Progenitor cell of endocrine pancreas (in vitro differentiated cells): Measurements from ENCODE around the gene PRICKLE4. TPM values are rescaled to one million over a fixed set of nuclear protein-coding genes. Genes with fewer than 3 reads are reported as not detected.

Experiments
- DNase-seq: peaks from one replicate; pipeline ENCODE4 v3.0.0; 2021; ENCODE audit warnings: low spot score; ENCODE audit not compliant: unreplicated experiment
- H3K27ac Mint-ChIP-seq: 2 replicates; pipeline ENCODE4 v1.8.0; 2021; ENCODE audit warnings: mild to moderate bottlenecking, moderate library complexity, mixed read lengths
- H3K27me3 Mint-ChIP-seq: 2 replicates; pipeline ENCODE4 v1.8.0; 2021; ENCODE audit warnings: mixed read lengths
- H3K36me3 Mint-ChIP-seq: 2 replicates; pipeline ENCODE4 v1.8.0; 2022; ENCODE audit warnings: mixed read lengths; ENCODE audit not compliant: insufficient read depth
- H3K4me1 Mint-ChIP-seq: 2 replicates; pipeline ENCODE4 v1.8.0; 2021; ENCODE audit warnings: low read depth, mixed read lengths
- H3K4me3 Mint-ChIP-seq: 2 replicates; pipeline ENCODE4 v1.8.0; 2021; ENCODE audit warnings: low read depth, mild to moderate bottlenecking, moderate library complexity, mixed read lengths
- H3K9me3 Mint-ChIP-seq: 2 replicates; pipeline ENCODE4 v1.8.0; 2021; ENCODE audit warnings: low read depth, mixed read lengths
- CTCF ChIP-seq: fragments of 200-600 bp; sonication (generic); IDR thresholded peaks from one replicate; pipeline ENCODE4 v1.5.0; 2021; ENCODE audit warnings: antibody characterized with exemption, mild to moderate bottlenecking; ENCODE audit not compliant: unreplicated experiment
- total RNA-seq: library from RNA; stranded (reverse); gene quantifications from 2 replicates; pipeline ENCODE4 v1.2.1, GENCODE V29; 2021

PRICKLE4 gene
- total RNA-seq, 1 donor from 2014 or later: 4.9 TPM

- no peak for TF ChIP-seq CTCF
- Mint-ChIP-seq H3K4me1 (no peaks in the 10 kb centered on the region), H3K9me3 (no peaks in the 10 kb centered on the region), H3K4me3 (no peak overlapping the region), H3K27me3 (no peaks in the 10 kb centered on the region), H3K36me3 (peaks cover 3% of the 10 kb centered on the region), H3K27ac (peak overlapping the region; percentile 85)
- DNase-seq: no peak
Observed at GRCh38 chr6:41818271-41819054, 37.9 kb downstream of the PRICKLE4 start.

GRCh38 chr6:41821266-41821665 is 40.7 kb downstream of the PRICKLE4 start:
- no peaks in the 10 kb centered on the region for H3K27me3 Mint-ChIP-seq
- no peak overlapping the region for H3K27ac Mint-ChIP-seq
- no peaks in the 10 kb centered on the region for H3K4me1 Mint-ChIP-seq
- DNase-seq: no peak
- H3K36me3 Mint-ChIP-seq: no peaks in the 10 kb centered on the region
- no peaks in the 10 kb centered on the region for H3K9me3 Mint-ChIP-seq
- no peak for TF ChIP-seq CTCF
- no peak overlapping the region for H3K4me3 Mint-ChIP-seq

- no peak for TF ChIP-seq CTCF
- H3K36me3 Mint-ChIP-seq: no peaks in the 10 kb centered on the region
- no peaks in the 10 kb centered on the region for H3K9me3 Mint-ChIP-seq
- H3K4me3 Mint-ChIP-seq: no peak overlapping the region
- no peak overlapping the region for H3K27ac Mint-ChIP-seq
- no peak for DNase-seq
- H3K4me1 Mint-ChIP-seq: no peaks in the 10 kb centered on the region
- H3K27me3 Mint-ChIP-seq: no peaks in the 10 kb centered on the region
Observed at GRCh38 chr6:41822021-41822420, 41.4 kb downstream of the PRICKLE4 start.

- no peak overlapping the region for H3K27ac Mint-ChIP-seq
- H3K4me3 Mint-ChIP-seq: no peak overlapping the region
- DNase-seq: no peak
- no peaks in the 10 kb centered on the region for H3K9me3 Mint-ChIP-seq
- no peaks in the 10 kb centered on the region for H3K27me3 Mint-ChIP-seq
- H3K36me3 Mint-ChIP-seq: no peaks in the 10 kb centered on the region
- no peak for TF ChIP-seq CTCF
- H3K4me1 Mint-ChIP-seq: no peaks in the 10 kb centered on the region
Observed at GRCh38 chr6:41823178-41823577, 42.6 kb downstream of the PRICKLE4 start.

GRCh38 chr6:41824571-41825569 is 44.3 kb downstream of the PRICKLE4 start:
- Mint-ChIP-seq H3K27me3 (no peaks in the 10 kb centered on the region), H3K4me1 (no peaks in the 10 kb centered on the region), H3K4me3 (no peak overlapping the region), H3K27ac (no peak overlapping the region), H3K36me3 (no peaks in the 10 kb centered on the region), H3K9me3 (no peaks in the 10 kb centered on the region)
- no peak for DNase-seq
- TF ChIP-seq CTCF: no peak
